ENCODE results near the gene ZFYVE9.
A peak's percentile ranks its signal among the peaks of the same experiment; 100 is the strongest.
"Not testable (repeated sequence)": the region's sequence is repeated elsewhere in the genome, so short reads cannot be mapped to it uniquely, and the experiment has no call there.

ZFYVE9 gene

DNA sequence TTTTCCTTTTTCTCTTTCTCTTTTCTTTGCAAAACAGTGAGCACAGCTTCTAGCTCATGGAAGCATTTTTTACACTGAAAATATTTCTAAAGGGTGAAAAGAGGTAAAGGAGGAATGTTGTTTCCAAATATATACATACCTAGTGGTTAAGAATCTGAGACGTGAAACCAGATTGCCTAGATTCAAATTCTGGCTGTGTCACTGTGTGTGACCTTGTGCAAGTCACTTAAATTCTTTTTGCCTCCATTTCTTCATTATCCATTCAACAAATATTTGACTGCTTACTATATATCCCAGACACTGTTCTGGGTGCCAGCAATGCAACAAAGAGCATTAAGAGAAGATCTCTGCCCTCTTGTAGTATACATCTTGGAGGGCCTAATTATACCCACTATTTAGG is 53.3 kb downstream of the ZFYVE9 start:
- TF ChIP-seq, protein P1, sequence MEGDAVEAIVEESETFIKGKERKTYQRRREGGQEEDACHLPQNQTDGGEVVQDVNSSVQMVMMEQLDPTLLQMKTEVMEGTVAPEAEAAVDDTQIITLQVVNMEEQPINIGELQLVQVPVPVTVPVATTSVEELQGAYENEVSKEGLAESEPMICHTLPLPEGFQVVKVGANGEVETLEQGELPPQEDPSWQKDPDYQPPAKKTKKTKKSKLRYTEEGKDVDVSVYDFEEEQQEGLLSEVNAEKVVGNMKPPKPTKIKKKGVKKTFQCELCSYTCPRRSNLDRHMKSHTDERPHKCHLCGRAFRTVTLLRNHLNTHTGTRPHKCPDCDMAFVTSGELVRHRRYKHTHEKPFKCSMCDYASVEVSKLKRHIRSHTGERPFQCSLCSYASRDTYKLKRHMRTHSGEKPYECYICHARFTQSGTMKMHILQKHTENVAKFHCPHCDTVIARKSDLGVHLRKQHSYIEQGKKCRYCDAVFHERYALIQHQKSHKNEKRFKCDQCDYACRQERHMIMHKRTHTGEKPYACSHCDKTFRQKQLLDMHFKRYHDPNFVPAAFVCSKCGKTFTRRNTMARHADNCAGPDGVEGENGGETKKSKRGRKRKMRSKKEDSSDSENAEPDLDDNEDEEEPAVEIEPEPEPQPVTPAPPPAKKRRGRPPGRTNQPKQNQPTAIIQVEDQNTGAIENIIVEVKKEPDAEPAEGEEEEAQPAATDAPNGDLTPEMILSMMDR (IDR thresholded peaks at IDR 0.05; ENCODE audit: insufficient read depth, low read length, missing control alignments): no peak
- no peak overlapping the region for H3K4me3 ChIP-seq (ENCODE audit: low read depth, low read length)
- DNase-seq (ENCODE audit: low read depth, low spot score): peak; percentile 34
- ChIA-PET POLR2A (no interaction called here), CTCF (no interaction called here)

DNA sequence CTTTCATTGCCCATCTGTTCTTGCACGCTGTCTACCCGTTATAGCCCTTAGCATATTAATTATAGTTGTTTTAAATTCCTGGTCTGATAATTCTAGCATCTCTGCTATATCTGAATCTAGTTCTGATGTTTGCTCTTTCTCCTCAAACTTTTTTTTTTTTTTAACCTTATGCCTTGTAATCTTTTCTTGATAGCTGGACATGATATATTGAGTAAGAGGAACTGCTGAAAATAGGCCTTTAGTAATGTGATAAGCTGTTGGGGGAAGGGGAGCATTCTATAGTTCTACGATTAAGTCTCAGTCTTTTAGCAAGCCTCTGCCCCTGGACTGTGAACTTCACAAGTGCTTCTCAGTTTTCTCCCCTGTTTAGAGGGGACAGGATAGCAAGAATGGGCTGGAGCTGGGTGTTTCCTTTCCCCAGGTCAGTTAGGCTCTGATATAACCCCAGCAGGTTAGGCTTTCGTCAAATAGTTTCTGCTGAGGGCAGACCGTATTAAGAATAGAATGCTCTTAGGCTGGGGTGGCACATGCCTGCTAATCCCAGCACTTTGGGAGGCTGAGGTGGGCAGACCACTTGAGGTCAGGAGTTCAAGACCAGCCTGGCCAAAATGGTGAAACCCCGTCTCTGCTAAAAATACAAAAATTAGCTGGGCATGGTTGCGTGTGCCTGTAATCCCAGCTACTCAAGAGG is 62.2 kb downstream of the ZFYVE9 start:
- ChIA-PET CTCF (interaction anchor here (0.9 kb wide), 1 partner anchor 60 kb away, joined by 3 read pairs; no protein-coding TSS in a partner anchor), POLR2A (no interaction called here)
- TF ChIP-seq, protein P1 (IDR thresholded peaks at IDR 0.05; ENCODE audit: insufficient read depth, low read length, missing control alignments): no peak
- H3K4me3 ChIP-seq (ENCODE audit: low read depth, low read length): no peak overlapping the region
- DNase-seq (ENCODE audit: low read depth, low spot score): no peak

DNA sequence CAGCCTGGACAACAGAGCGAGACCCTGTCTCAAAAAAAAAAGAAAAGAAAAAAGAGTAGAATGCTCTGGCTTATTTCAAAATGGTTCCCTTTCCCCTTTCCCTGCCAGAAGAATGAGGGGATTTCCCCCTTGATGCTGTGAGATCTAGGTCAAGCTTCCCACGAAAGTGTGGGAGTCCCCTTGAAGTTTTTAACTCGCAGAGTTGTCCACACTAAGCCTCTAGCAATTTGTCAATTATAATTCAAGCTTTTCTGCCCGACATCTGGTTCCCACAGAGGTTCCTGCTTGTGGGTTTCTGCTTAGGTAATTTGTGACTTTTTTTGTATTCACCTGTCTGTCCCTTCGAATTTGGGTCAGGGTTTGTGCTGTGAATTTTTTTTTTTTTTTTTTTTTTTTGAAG is 62.8 kb downstream of the ZFYVE9 start:
- no peak overlapping the region for H3K4me3 ChIP-seq (ENCODE audit: low read depth, low read length)
- DNase-seq (ENCODE audit: low read depth, low spot score): no peak
- ChIA-PET CTCF (interaction anchor here (0.7 to 0.9 kb wide), 2 partner anchors 59 to 175 kb away, joined by 3 read pairs; no protein-coding TSS in a partner anchor), POLR2A (interaction anchor here (0.7 kb wide), 1 partner anchor 19 kb away, joined by 3 read pairs; no protein-coding TSS in a partner anchor)
- TF ChIP-seq, protein P1 (IDR thresholded peaks at IDR 0.05; ENCODE audit: insufficient read depth, low read length, missing control alignments): no peak

DNA sequence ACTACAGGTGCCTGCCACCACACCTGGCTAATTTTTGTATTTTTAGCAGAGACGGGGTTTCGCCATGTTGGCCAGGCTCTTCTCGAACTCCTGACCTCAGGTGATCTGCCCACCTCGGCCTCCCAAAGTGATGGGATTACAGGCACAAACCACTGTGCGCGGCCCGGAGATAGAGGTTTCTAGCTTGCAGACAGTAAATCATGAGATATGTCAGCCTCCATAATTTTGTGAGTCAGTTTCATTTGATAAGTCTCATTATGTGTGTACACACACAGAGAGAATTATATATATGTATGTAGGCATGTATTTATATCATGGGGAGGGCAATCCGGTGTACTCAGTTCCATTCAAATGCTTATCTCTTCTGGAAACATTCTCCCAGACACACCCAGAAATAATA is 64.8 kb downstream of the ZFYVE9 start:
- H3K4me3 ChIP-seq (ENCODE audit: low read depth, low read length); POLR2A ChIA-PET; CTCF ChIA-PET; DNase-seq (ENCODE audit: low read depth, low spot score): not testable (repeated sequence)

DNA sequence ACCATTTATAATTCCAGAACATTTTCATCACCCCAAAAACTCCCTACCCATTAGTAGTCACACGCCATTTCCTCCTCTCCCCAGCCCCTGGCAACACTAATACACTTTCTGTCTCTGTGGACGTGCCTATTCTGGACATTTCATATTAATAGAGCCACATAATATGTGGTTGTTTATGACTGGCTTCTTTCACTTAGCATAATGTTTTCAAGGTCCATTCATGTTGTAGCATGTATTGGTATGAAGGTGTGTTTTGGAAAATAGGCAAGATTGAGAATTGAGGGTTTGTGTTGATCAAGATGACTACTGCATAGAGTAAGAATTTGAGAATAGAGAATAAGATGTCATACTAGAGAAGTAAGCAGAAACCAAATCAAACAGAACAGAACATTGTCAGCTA is 67.5 kb downstream of the ZFYVE9 start:
- TF ChIP-seq, protein P1 (IDR thresholded peaks at IDR 0.05; ENCODE audit: insufficient read depth, low read length, missing control alignments): no peak
- POLR2A ChIA-PET: no interaction called here
- no peak for DNase-seq (ENCODE audit: low read depth, low spot score)
- H3K4me3 ChIP-seq (ENCODE audit: low read depth, low read length): no peak overlapping the region
- CTCF ChIA-PET: no interaction called here

DNA sequence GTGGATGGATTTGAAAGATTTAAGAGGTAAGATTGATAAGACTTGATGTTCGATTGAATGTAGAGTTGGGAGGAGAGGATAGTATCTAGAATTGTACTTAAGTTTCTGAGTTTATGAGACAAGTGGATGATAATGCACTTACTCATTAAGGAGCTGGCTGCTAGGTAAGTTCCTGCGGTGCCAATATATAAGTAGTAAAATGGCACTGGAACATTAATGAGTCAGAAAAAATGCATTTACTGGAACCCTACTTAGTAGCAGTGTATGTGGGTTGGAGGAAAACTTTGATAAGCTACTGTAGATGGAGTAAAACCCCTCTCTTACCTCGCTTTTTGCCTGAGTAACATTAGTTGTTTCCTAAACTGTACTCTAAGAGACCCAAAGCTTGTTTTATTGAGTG is 68.2 kb downstream of the ZFYVE9 start:
- POLR2A ChIA-PET: no interaction called here
- H3K4me3 ChIP-seq (ENCODE audit: low read depth, low read length): no peak overlapping the region
- no peak for DNase-seq (ENCODE audit: low read depth, low spot score)
- CTCF ChIA-PET: no interaction called here
- TF ChIP-seq, protein P1 (IDR thresholded peaks at IDR 0.05; ENCODE audit: insufficient read depth, low read length, missing control alignments): no peak

DNA sequence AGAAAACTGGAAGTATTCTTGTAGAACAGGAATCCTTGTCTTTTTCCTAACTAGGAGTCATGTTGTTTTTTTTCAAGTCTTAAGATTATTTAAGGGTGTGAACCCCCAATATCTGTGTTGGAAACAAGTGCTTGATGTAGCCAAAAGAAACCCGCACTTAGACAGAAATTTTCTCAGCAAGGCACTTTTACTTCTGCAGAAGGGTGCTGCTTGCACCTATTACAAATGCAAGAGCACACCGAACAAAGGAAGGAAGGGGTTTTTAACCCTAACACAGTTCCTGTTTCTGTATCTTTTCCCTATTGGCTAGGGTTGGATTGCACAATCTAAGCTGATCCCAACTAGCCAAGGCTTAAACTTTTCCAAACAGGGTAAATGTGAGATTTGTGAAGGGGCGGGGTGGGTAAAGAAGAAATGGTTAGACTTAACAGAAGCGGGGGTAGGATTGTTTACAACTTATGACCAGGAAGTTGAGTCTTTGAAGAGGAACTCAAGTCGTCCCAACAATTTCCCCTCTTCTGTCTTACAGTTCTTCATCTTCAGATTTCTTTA is 75.1 kb downstream of the ZFYVE9 start:
- ChIA-PET CTCF (no interaction called here), POLR2A (no interaction called here)
- no peak overlapping the region for H3K4me3 ChIP-seq (ENCODE audit: low read depth, low read length)
- TF ChIP-seq, protein P1 (IDR thresholded peaks at IDR 0.05; ENCODE audit: insufficient read depth, low read length, missing control alignments): no peak
- no peak for DNase-seq (ENCODE audit: low read depth, low spot score)
